Measurements from ENCODE around the gene TNS1.

The TNS1 gene

GRCh38 chr2:217987391-217987790 lies 15.4 kb downstream of the TNS1 start:
- Histone ChIP-seq H2AFZ (peak overlapping the region; percentile 52), H3K9ac (no peak overlapping the region), H3K79me2 (peaks cover 4% of the 10 kb centered on the region), H3K36me3 (ENCODE audit: control insufficient read depth, insufficient read depth, low read length) (no peaks in the 10 kb centered on the region), H3K27me3 (ENCODE audit: control insufficient read depth, insufficient read depth, low read length) (no peaks in the 10 kb centered on the region), H3K4me2 (ENCODE audit: low read length) (peak overlapping the region; percentile 24), H3K4me1 (peaks cover 15% of the 10 kb centered on the region), H3K27ac (no peak overlapping the region), H3K4me3 (ENCODE audit: low read depth, low read length) (no peak overlapping the region), H3K9me3 (ENCODE audit: control insufficient read depth, low read length) (no peaks in the 10 kb centered on the region)
- TF ChIP-seq, protein P1, sequence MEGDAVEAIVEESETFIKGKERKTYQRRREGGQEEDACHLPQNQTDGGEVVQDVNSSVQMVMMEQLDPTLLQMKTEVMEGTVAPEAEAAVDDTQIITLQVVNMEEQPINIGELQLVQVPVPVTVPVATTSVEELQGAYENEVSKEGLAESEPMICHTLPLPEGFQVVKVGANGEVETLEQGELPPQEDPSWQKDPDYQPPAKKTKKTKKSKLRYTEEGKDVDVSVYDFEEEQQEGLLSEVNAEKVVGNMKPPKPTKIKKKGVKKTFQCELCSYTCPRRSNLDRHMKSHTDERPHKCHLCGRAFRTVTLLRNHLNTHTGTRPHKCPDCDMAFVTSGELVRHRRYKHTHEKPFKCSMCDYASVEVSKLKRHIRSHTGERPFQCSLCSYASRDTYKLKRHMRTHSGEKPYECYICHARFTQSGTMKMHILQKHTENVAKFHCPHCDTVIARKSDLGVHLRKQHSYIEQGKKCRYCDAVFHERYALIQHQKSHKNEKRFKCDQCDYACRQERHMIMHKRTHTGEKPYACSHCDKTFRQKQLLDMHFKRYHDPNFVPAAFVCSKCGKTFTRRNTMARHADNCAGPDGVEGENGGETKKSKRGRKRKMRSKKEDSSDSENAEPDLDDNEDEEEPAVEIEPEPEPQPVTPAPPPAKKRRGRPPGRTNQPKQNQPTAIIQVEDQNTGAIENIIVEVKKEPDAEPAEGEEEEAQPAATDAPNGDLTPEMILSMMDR (IDR thresholded peaks at IDR 0.05), result no peak

GRCh38 chr2:217986256-217986961 lies 16.4 kb downstream of the TNS1 start:
- no peak overlapping the region for H3K4me3 ChIP-seq (ENCODE audit: low read depth, low read length)
- no peak overlapping the region for H3K27ac ChIP-seq
- TF ChIP-seq, protein P1 (IDR thresholded peaks at IDR 0.05), result no peak
- H3K4me1 ChIP-seq, result peaks cover 15% of the 10 kb centered on the region
- no peaks in the 10 kb centered on the region for H3K36me3 ChIP-seq (ENCODE audit: control insufficient read depth, insufficient read depth, low read length)
- no peak overlapping the region for H2AFZ ChIP-seq
- peaks cover 4% of the 10 kb centered on the region for H3K79me2 ChIP-seq
- no peak overlapping the region for H3K4me2 ChIP-seq (ENCODE audit: low read length)
- H3K27me3 ChIP-seq (ENCODE audit: control insufficient read depth, insufficient read depth, low read length), result no peaks in the 10 kb centered on the region
- no peaks in the 10 kb centered on the region for H3K9me3 ChIP-seq (ENCODE audit: control insufficient read depth, low read length)
- no peak overlapping the region for H3K9ac ChIP-seq

DNA sequence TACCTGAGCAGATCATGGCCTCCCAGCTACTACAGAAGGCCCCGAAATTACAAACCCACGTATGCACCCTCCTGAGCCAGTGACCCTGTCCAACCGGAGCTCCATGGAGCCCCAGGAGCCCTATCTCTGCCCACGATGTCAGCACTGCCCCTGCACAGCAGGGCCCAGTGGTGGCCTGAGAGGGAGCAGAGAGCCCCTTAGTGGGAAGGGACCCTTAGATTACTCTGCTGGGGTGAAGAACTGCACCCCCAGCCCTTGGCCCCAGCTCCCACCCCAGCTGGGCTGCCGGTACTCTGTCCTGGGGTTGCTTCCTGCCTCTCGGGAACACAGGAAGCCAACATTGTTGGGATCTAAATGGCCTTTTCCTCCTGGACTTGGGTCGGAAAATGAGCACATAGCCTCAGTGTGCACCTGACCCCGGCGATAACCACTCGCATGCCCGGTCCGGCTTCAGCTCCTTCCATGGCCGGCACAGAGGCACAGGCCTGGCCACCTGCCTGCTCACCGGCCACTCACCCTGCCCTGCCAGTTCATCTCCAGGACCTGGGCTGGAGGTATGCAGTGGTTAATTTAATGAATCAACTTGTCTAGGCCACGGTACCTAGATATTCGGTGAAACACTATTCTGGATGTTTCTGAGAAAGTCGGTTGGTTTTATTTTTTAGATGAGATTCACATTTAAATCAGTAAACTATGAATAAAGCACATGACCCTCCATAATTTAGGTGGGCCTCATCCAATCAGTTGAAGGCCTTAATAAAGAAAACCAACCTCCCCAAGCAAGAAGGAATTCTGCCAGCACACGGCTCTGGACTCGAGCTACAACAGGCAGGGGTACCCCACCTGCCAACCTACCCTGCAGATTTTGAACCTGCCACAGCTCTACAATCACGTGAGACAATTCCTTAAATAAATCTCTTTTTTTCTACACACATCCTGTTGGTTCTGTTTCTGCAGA lies 19.2 kb downstream of the TNS1 start:
- Histone ChIP-seq H3K36me3 (ENCODE audit: control insufficient read depth, insufficient read depth, low read length) (no peaks in the 10 kb centered on the region), H3K4me1 (peaks cover 24% of the 10 kb centered on the region), H2AFZ (no peak overlapping the region), H3K9me3 (ENCODE audit: control insufficient read depth, low read length) (no peaks in the 10 kb centered on the region), H3K9ac (no peak overlapping the region), H3K4me2 (ENCODE audit: low read length) (no peak overlapping the region), H3K79me2 (no peaks in the 10 kb centered on the region), H3K27me3 (ENCODE audit: control insufficient read depth, insufficient read depth, low read length) (no peaks in the 10 kb centered on the region), H3K4me3 (ENCODE audit: low read depth, low read length) (no peak overlapping the region), H3K27ac (no peak overlapping the region)
- TF ChIP-seq, protein P1 (IDR thresholded peaks at IDR 0.05), result no peak

DNA sequence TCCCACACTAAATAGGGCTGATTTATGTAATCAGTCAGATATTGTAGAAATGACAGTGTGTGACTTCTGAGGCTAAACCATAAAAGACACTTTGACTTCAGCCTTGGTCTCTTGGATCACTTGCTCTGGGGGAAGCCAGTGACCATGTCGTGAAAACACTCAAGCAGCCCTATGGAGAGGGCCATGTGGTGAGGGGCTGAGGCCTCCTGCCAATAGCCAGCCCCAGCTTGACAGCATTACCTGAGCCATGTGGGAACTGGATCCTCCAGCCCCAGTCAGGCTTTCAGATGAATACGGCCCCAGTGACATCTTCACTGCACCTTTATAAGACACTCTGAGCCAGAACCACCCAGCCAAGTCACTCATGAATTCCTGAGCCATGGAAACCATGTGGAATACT lies 20.8 kb downstream of the TNS1 start:
- Histone ChIP-seq H3K79me2 (peaks cover 13% of the 10 kb centered on the region), H3K36me3 (ENCODE audit: control insufficient read depth, insufficient read depth, low read length) (no peaks in the 10 kb centered on the region), H2AFZ (no peak overlapping the region), H3K9ac (no peak overlapping the region), H3K4me3 (ENCODE audit: low read depth, low read length) (no peak overlapping the region), H3K27me3 (ENCODE audit: control insufficient read depth, insufficient read depth, low read length) (no peaks in the 10 kb centered on the region), H3K9me3 (ENCODE audit: control insufficient read depth, low read length) (no peaks in the 10 kb centered on the region), H3K4me1 (peaks cover 22% of the 10 kb centered on the region), H3K27ac (no peak overlapping the region), H3K4me2 (ENCODE audit: low read length) (no peak overlapping the region)
- TF ChIP-seq, protein P1 (IDR thresholded peaks at IDR 0.05), result no peak
